Endothelial cell of umbilical vein (primary cell): Measurements from ENCODE around the gene HEATR1. TPM values are rescaled to one million over a fixed set of nuclear protein-coding genes. Genes with fewer than 3 reads are reported as not detected.

ENCODE experiments used
- BruUV-seq: library from RNA; stranded (reverse); fragments of 400-500 nt; replicated peaks from 2 replicates; lab custom pipeline; 2021; lab: Mats Ljungman, UMichigan
- CTCF ChIA-PET: fragments of 300-600, 350-600 bp; sonication (Branson Sonifier 250); formaldehyde crosslinking; loops from one replicate; lab custom pipeline; 2021; ENCODE audit warnings: antibody characterized with exemption, inconsistent platforms; lab: Charles Lee
- POLR2A ChIA-PET: fragments of 300-600, 350-600 bp; sonication (Branson Sonifier 250); formaldehyde crosslinking; loops from one replicate; lab custom pipeline; 2021; ENCODE audit warnings: antibody characterized with exemption, inconsistent platforms; lab: Charles Lee
- DNase-seq: peaks from one replicate; pipeline ENCODE4 v3.0.0-alpha.2; 2011; ENCODE audit warnings: low read depth, low spot score
- FAIRE-seq: peaks from 2 replicates; lab custom pipeline; 2011; peaks lifted over from hg19 to GRCh38; lab: Jason Lieb, UNC
- H2AFZ ChIP-seq: 2 replicates; pipeline ENCODE4 v1.6.0; 2012; ENCODE audit warnings: low read depth, low read length, control low read depth, inconsistent platforms
- H3K27ac ChIP-seq: 2 replicates; pipeline ENCODE4 v1.5.1; 2011; ENCODE audit warnings: low read depth, mild to moderate bottlenecking, control low read depth, low read length, moderate library complexity; ENCODE audit not compliant: insufficient read depth
- H3K27me3 ChIP-seq, 2 experiments: 2 replicates each; pipeline versions ENCODE4 v1.6.0 to v1.6.1; 2011; ENCODE audit warnings: low read length in 2 of 2, mixed read lengths in 1 of 2; ENCODE audit not compliant: control insufficient read depth in 2 of 2, insufficient read depth in 2 of 2
- H3K36me3 ChIP-seq, 2 experiments: 2 replicates in 1 of 2; 3 replicates in 1 of 2; pipeline ENCODE4 v1.5.1; 2011; ENCODE audit warnings: low read length in 2 of 2, mild to moderate bottlenecking in 1 of 2, moderate library complexity in 1 of 2; ENCODE audit not compliant: control insufficient read depth in 2 of 2, insufficient read depth in 2 of 2; ENCODE audit errors: extremely low read depth in 1 of 2
- H3K4me1 ChIP-seq: 3 replicates; pipeline ENCODE4 v1.5.1; 2011; ENCODE audit warnings: mild to moderate bottlenecking, low read length; ENCODE audit not compliant: control insufficient read depth, insufficient read depth; ENCODE audit errors: extremely low read depth
- H3K4me2 ChIP-seq: 2 replicates; pipeline ENCODE4 v1.6.1; 2011; ENCODE audit warnings: low read length, control low read depth, mixed read lengths; ENCODE audit not compliant: insufficient read depth
- H3K4me3 ChIP-seq, 3 experiments: fragments of 200-600 bp in 1 of 3; sonication (generic), shearing (Covaris generic) in 1 of 3; replicated peaks in 1 of 3; 2 replicates each; pipeline ENCODE4 v1.5.1; 2011 to 2016; ENCODE audit warnings: control low read depth in 3 of 3, low read length in 3 of 3, mild to moderate bottlenecking in 2 of 3, inconsistent platforms in 1 of 3, low read depth in 1 of 3, moderate library complexity in 1 of 3; ENCODE audit not compliant: insufficient read depth in 1 of 3
- H3K79me2 ChIP-seq: 2 replicates; pipeline ENCODE4 v1.6.0; 2012; ENCODE audit warnings: low read length, inconsistent platforms; ENCODE audit not compliant: control insufficient read depth, insufficient read depth
- H3K9ac ChIP-seq: replicated peaks from 2 replicates; pipeline ENCODE3; 2011; ENCODE audit warnings: low read length, control low read depth; ENCODE audit not compliant: insufficient read depth; ENCODE audit errors: extremely low read depth
- H3K9me1 ChIP-seq: replicated peaks from 3 replicates; pipeline ENCODE4 v1.6.0; 2011; ENCODE audit warnings: mild to moderate bottlenecking, low read length; ENCODE audit not compliant: control insufficient read depth, insufficient read depth; ENCODE audit errors: extremely low read depth
- H3K9me3 ChIP-seq: replicated peaks from 2 replicates; pipeline ENCODE4 v1.5.1; 2012; ENCODE audit warnings: low read length, inconsistent platforms; ENCODE audit not compliant: control insufficient read depth, insufficient read depth
- H4K20me1 ChIP-seq: replicated peaks from 2 replicates; pipeline ENCODE3; 2011; ENCODE audit warnings: mild to moderate bottlenecking, low read length; ENCODE audit not compliant: control insufficient read depth, insufficient read depth; ENCODE audit errors: extremely low read depth
- CTCF ChIP-seq, 2 donors: IDR thresholded peaks; 1 replicate in 1 of 2; 2 replicates in 1 of 2; pipeline ENCODE4 v1.5.1; 2011; ENCODE audit warnings: low read length in 2 of 2, mild to moderate bottlenecking in 2 of 2, moderate library complexity in 2 of 2, control low read depth in 1 of 2, inconsistent platforms in 1 of 2, low read depth in 1 of 2; ENCODE audit not compliant: insufficient read depth in 1 of 2; ENCODE audit errors: extremely low read depth in 1 of 2
- EZH2 ChIP-seq: IDR thresholded peaks from 2 replicates; pipeline ENCODE4 v1.6.1; 2012; ENCODE audit warnings: borderline replicate concordance, low read depth, mild to moderate bottlenecking, moderate library complexity, low read length, inconsistent platforms; ENCODE audit not compliant: severe bottlenecking
- FOS ChIP-seq: IDR thresholded peaks from 2 replicates; pipeline ENCODE4 v1.6.1; 2011; ENCODE audit warnings: mild to moderate bottlenecking, low read length, moderate library complexity, borderline replicate concordance; ENCODE audit not compliant: insufficient read depth
- GATA2 ChIP-seq: IDR thresholded peaks from 2 replicates; pipeline ENCODE4 v1.7.0; 2011; ENCODE audit warnings: low read depth, mild to moderate bottlenecking, moderate library complexity, mixed read lengths, low read length; ENCODE audit not compliant: insufficient read length, insufficient read depth
- JUN ChIP-seq: IDR thresholded peaks from 2 replicates; pipeline ENCODE4 v1.6.1; 2011; ENCODE audit warnings: borderline replicate concordance, low read depth; ENCODE audit not compliant: insufficient read length, insufficient read depth
- MYC ChIP-seq: IDR thresholded peaks from one replicate; pipeline ENCODE4 v1.6.1; 2011; ENCODE audit warnings: mild to moderate bottlenecking, low read depth, low read length
- POLR2A ChIP-seq: IDR thresholded peaks from 2 replicates; pipeline ENCODE4 v1.6.1; 2012; ENCODE audit warnings: low read depth, mild to moderate bottlenecking, control low read depth, low read length
- POLR2AphosphoS5 ChIP-seq: IDR thresholded peaks from 2 replicates; pipeline ENCODE4 v1.6.1; 2012; ENCODE audit warnings: low read depth, mild to moderate bottlenecking, control low read depth, low read length, moderate library complexity; ENCODE audit not compliant: insufficient read depth
- dilution Hi-C: fragments of 300-500 bp; cut with MboI; formaldehyde crosslinking; loops from one replicate; pipeline ENCODE4 v1.15.0; 2019; ENCODE audit warnings: low sequenced_read_pairs; ENCODE audit not compliant: extremely low pct_ligation_motif_present
- intact Hi-C: fragments of 100-400 bp; cut with micrococcal nuclease; formaldehyde crosslinking; loops from one replicate; pipeline ENCODE4 v1.10.0; 2022
- polyA plus RNA-seq, 4 experiments: library from polyadenylated mRNA; depleted of rRNA in 3 of 4; stranded (reverse) in 3 of 4; unstranded in 1 of 4; fragments of >200 nt; gene quantifications; 2 replicates each; pipeline versions ENCODE4 v1.2.1 to v1.2.3, GENCODE V29; 2011 to 2012; ENCODE audit warnings: missing spikeins in 1 of 4
- total RNA-seq: library from RNA; stranded (reverse); gene quantifications from 2 replicates; pipeline ENCODE4 v1.2.3, GENCODE V29; 2021
- TF ChIP-seq, protein P1 (sequence below): IDR thresholded peaks from 2 replicates; pipeline ENCODE4 v1.6.1; 2011; ENCODE audit not compliant: insufficient read depth, insufficient read length

Gene HEATR1
- total and polyA plus RNA-seq, 2 donors (not counting 3 experiments of a cell fraction or from before 2014, with no cell fraction given) = 8.4 to 62.0 TPM

GRCh38 chr1:236524895-236525184 lies 79.5 kb downstream of the HEATR1 start:
- peak overlapping the region; percentile 72 for H3K27ac ChIP-seq
- peak overlapping the region; percentile 83 to 95 (median 83) for H3K4me3 ChIP-seq
- no peaks in the 10 kb centered on the region for H3K4me1 ChIP-seq
- POLR2A ChIA-PET = interaction anchor here (0.6 to 1.0 kb wide), 2 partner anchors 21 to 419 kb away, joined by 4 to 10 read pairs; no protein-coding TSS in a partner anchor
- FAIRE-seq (no peak), DNase-seq (no peak)
- peak overlapping the region; percentile 84 for H3K9ac ChIP-seq
- peak overlapping the region; percentile 81 for H2AFZ ChIP-seq
- BruUV-seq = no TSS peak
- H3K9me3 ChIP-seq = no peaks in the 10 kb centered on the region
- peaks cover 7% of the 10 kb centered on the region for H3K79me2 ChIP-seq
- no peaks in the 10 kb centered on the region for H3K27me3 ChIP-seq
- H4K20me1 ChIP-seq = no peaks in the 10 kb centered on the region
- no peaks in the 10 kb centered on the region for H3K9me1 ChIP-seq
- CTCF ChIA-PET = interaction anchor here (1.2 to 2.2 kb wide), 2 partner anchors 14 to 234 kb away, joined by 3 to 6 read pairs; no protein-coding TSS in a partner anchor
- no peaks in the 10 kb centered on the region for H3K36me3 ChIP-seq
- H3K4me2 ChIP-seq = peak overlapping the region; percentile 93
- dilution Hi-C loops = no loop called here
- intact Hi-C loops = loop anchor here (1.0 to 10.0 kb wide), 4 partner anchors 22 to 540 kb away; partner anchors contain the start of genes ERO1B and MTR
- no peak for TF ChIP-seq CTCF (IDR thresholded peaks at IDR 0.05; ENCODE audit: extremely low read depth in 1 of 2, insufficient read depth in 1 of 2, low read depth in 1 of 2, low read length in 2 of 2)
- no peak for TF ChIP-seq POLR2AphosphoS5
- no peak for TF ChIP-seq MYC
- TF ChIP-seq POLR2A = no peak
- no peak for TF ChIP-seq GATA2
- TF ChIP-seq, protein P1, sequence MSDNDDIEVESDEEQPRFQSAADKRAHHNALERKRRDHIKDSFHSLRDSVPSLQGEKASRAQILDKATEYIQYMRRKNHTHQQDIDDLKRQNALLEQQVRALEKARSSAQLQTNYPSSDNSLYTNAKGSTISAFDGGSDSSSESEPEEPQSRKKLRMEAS = no peak
- no peak for TF ChIP-seq FOS
- no peak for TF ChIP-seq JUN
- TF ChIP-seq EZH2 = no peak
